GM20431 (cell line): ENCODE data around the gene RPL5.

Experiments used
- in situ Hi-C: fragments of 300-500 bp; cut with MseI, MboI; formaldehyde crosslinking; loops from one replicate; pipeline ENCODE4 v1.15.0; 2020; ENCODE audit warnings: low sequenced_read_pairs; ENCODE audit not compliant: unreplicated experiment

RPL5 gene

GRCh38 chr1:92886886-92887419 lies 55.1 kb downstream of the RPL5 start:
- in situ Hi-C loops = no loop called here

DNA sequence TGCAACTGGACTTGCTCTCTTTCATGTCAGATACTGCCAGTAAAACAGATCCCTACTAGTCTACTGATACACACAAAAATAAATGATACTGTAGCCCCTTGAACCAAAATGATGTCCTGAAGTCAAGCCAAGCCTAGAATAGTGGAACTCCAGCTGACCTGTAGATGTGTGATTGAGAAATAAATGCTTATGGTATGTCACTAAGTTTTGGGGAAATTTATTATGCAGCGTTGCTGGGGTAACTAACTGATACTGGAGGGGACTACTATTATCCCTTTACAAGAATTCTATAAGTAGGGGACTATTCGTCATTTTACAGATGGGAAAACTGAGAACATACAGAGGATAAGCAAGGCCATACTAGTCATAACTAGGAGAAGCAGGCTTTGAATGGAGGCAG lies 55.6 kb downstream of the RPL5 start:
- in situ Hi-C loops = no loop called here
